IMR-90 (cell line): ENCODE results near the gene P2RY2. TPM values are rescaled to one million over a fixed set of nuclear protein-coding genes. Genes with fewer than 3 reads are reported as not detected.
A peak's percentile ranks its signal among the peaks of the same experiment; 100 is the strongest.

Experiments
- ATAC-seq: fragments of 200-7000 bp; cut with Tn5 transposase; 2 replicates; pipeline ENCODE4 v1.9.1; 2020; ENCODE audit warnings: low read depth, mild to moderate bottlenecking, moderate library complexity
- BruUV-seq: library from RNA; stranded (reverse); fragments of 400-500 nt; replicated peaks from 2 replicates; lab custom pipeline; 2021; lab: Mats Ljungman, UMichigan
- CTCF ChIA-PET: fragments of 300-600 bp; formaldehyde crosslinking; extraction: SDS; loops from one replicate; lab custom pipeline; 2021; ENCODE audit warnings: antibody characterized with exemption; lab: Yijun Ruan, JAX
- POLR2A ChIA-PET: fragments of 300-600 bp; sonication (Branson Sonifier 250); formaldehyde crosslinking; loops from one replicate; lab custom pipeline; 2022; ENCODE audit warnings: antibody characterized with exemption; ENCODE audit not compliant: unreplicated experiment; lab: Charles Lee
- DNase-seq: peaks from one replicate; pipeline ENCODE4 v3.0.0; 2013
- H2AFZ ChIP-seq: replicated peaks from 2 replicates; pipeline ENCODE3; 2013; ENCODE audit warnings: low read length, mild to moderate bottlenecking; ENCODE audit not compliant: poor library complexity
- H2AK5ac ChIP-seq: 2 replicates; pipeline ENCODE4 v1.6.1; 2013; ENCODE audit warnings: low read depth, low read length, inconsistent platforms
- H2AK9ac ChIP-seq: replicated peaks from 2 replicates; pipeline ENCODE3; 2013; ENCODE audit warnings: mild to moderate bottlenecking, low read depth, low read length, moderate library complexity; ENCODE audit not compliant: poor library complexity
- H2BK120ac ChIP-seq: 2 replicates; pipeline ENCODE4 v1.6.1; 2013; ENCODE audit warnings: low read depth, low read length, inconsistent platforms
- H2BK15ac ChIP-seq: 3 replicates; pipeline ENCODE4 v1.6.1; 2013; ENCODE audit warnings: low read depth, low read length, inconsistent platforms
- H2BK20ac ChIP-seq: 2 replicates; pipeline ENCODE4 v1.6.1; 2013; ENCODE audit warnings: low read depth, mild to moderate bottlenecking, inconsistent platforms, low read length, moderate library complexity
- H2BK5ac ChIP-seq: 2 replicates; pipeline ENCODE4 v1.6.1; 2013; ENCODE audit warnings: mild to moderate bottlenecking, low read depth, low read length, inconsistent platforms; ENCODE audit not compliant: poor library complexity, severe bottlenecking
- H3K14ac ChIP-seq: replicated peaks from 2 replicates; pipeline ENCODE4 v1.6.1; 2013; ENCODE audit warnings: low read depth, low read length, inconsistent platforms
- H3K18ac ChIP-seq: 2 replicates; pipeline ENCODE4 v1.6.1; 2013; ENCODE audit warnings: low read depth, low read length, control low read depth
- H3K23ac ChIP-seq: 2 replicates; pipeline ENCODE4 v1.6.1; 2013; ENCODE audit warnings: low read depth, low read length, inconsistent platforms
- H3K27ac ChIP-seq: 2 replicates; pipeline ENCODE4 v1.5.1; 2013; ENCODE audit warnings: mild to moderate bottlenecking, control low read depth, low read length; ENCODE audit not compliant: insufficient read depth
- H3K27me3 ChIP-seq: 2 replicates; pipeline ENCODE4 v1.6.1; 2013; ENCODE audit warnings: low read length; ENCODE audit not compliant: control insufficient read depth, insufficient read depth
- H3K36me3 ChIP-seq: 2 replicates; pipeline ENCODE4 v1.6.1; 2013; ENCODE audit warnings: low read length, mixed read lengths; ENCODE audit not compliant: control insufficient read depth, insufficient read depth
- H3K4ac ChIP-seq: 2 replicates; pipeline ENCODE4 v1.6.1; 2013; ENCODE audit warnings: low read depth, low read length, inconsistent platforms
- H3K4me1 ChIP-seq: 2 replicates; pipeline ENCODE4 v1.6.1; 2013; ENCODE audit warnings: low read length, mixed read lengths; ENCODE audit not compliant: control insufficient read depth, insufficient read depth
- H3K4me2 ChIP-seq: 2 replicates; pipeline ENCODE4 v1.6.1; 2013; ENCODE audit warnings: low read depth, mild to moderate bottlenecking, control low read depth, low read length, moderate library complexity
- H3K4me3 ChIP-seq: 2 replicates; pipeline ENCODE4 v1.5.1; 2013; ENCODE audit warnings: low read depth, mild to moderate bottlenecking, control low read depth, low read length, moderate library complexity; ENCODE audit not compliant: insufficient read depth
- H3K56ac ChIP-seq: 2 replicates; pipeline ENCODE4 v1.6.1; 2013; ENCODE audit warnings: low read length, inconsistent platforms; ENCODE audit not compliant: insufficient read depth; ENCODE audit errors: extremely low read depth
- H3K79me1 ChIP-seq, 2 experiments: 2 replicates each; pipeline ENCODE4 v1.6.1; 2013; ENCODE audit warnings: low read length in 2 of 2, inconsistent platforms in 1 of 2, low read depth in 1 of 2
- H3K9ac ChIP-seq: 2 replicates; pipeline ENCODE4 v1.6.1; 2013; ENCODE audit warnings: low read depth, low read length, control low read depth
- H3K9me1 ChIP-seq: 2 replicates; pipeline ENCODE4 v1.6.1; 2013; ENCODE audit warnings: low read length, inconsistent platforms; ENCODE audit not compliant: insufficient read depth
- H3K9me3 ChIP-seq: 2 replicates; pipeline ENCODE4 v1.6.1; 2013; ENCODE audit warnings: low read length; ENCODE audit not compliant: control insufficient read depth, insufficient read depth
- H4K20me1 ChIP-seq: 2 replicates; pipeline ENCODE4 v1.6.1; 2013; ENCODE audit warnings: low read length, inconsistent platforms; ENCODE audit not compliant: insufficient read depth
- H4K5ac ChIP-seq: 2 replicates; pipeline ENCODE4 v1.6.1; 2013; ENCODE audit warnings: mild to moderate bottlenecking, low read depth, low read length, control low read depth
- H4K8ac ChIP-seq, 2 experiments: 2 replicates each; pipeline ENCODE4 v1.6.1; 2013; ENCODE audit warnings: low read depth in 2 of 2, low read length in 2 of 2, control low read depth in 1 of 2, inconsistent platforms in 1 of 2
- H4K91ac ChIP-seq: 2 replicates; pipeline ENCODE4 v1.6.1; 2013; ENCODE audit warnings: low read depth, low read length, inconsistent platforms; ENCODE audit not compliant: insufficient read depth
- BHLHE40 ChIP-seq: fragments of 150-350 bp; IDR thresholded peaks from 2 replicates; pipeline ENCODE4 v1.6.1; 2016; ENCODE audit warnings: mild to moderate bottlenecking, low read depth, low read length
- CEBPB ChIP-seq: IDR thresholded peaks from 2 replicates; pipeline ENCODE4 v1.6.1; 2012; ENCODE audit warnings: low read depth, low read length, improper control_type of control experiment
- CHD1 ChIP-seq: IDR thresholded peaks from 2 replicates; pipeline ENCODE4 v1.6.1; 2012; ENCODE audit warnings: low read depth, low read length, improper control_type of control experiment
- CTCF ChIP-seq: conservative IDR thresholded peaks from 2 replicates; pipeline ENCODE4 v1.5.1; 2012; ENCODE audit warnings: mild to moderate bottlenecking, low read depth, low read length, improper control_type of control experiment
- FOS ChIP-seq: fragments of 150-350 bp; IDR thresholded peaks from 2 replicates; pipeline ENCODE4 v1.6.1; 2016; ENCODE audit warnings: low read depth, low read length
- MAFK ChIP-seq: IDR thresholded peaks from 2 replicates; pipeline ENCODE4 v1.6.1; 2012; ENCODE audit warnings: low read depth, low read length, improper control_type of control experiment
- MAZ ChIP-seq: IDR thresholded peaks from 2 replicates; pipeline ENCODE4 v1.6.1; 2012; ENCODE audit warnings: low read depth, mild to moderate bottlenecking, low read length, improper control_type of control experiment, moderate library complexity, borderline replicate concordance
- NFE2L2 ChIP-seq: fragments of 150-350 bp; IDR thresholded peaks from 2 replicates; pipeline ENCODE4 v1.6.1; 2016; ENCODE audit warnings: low read depth, mild to moderate bottlenecking, low read length
- POLR2A ChIP-seq: IDR thresholded peaks from 2 replicates; pipeline ENCODE4 v1.6.1; 2012; ENCODE audit warnings: mild to moderate bottlenecking, low read depth, low read length
- RAD21 ChIP-seq: IDR thresholded peaks from 2 replicates; pipeline ENCODE4 v1.6.1; 2012; ENCODE audit warnings: low read length, improper control_type of control experiment
- RCOR1 ChIP-seq: IDR thresholded peaks from 2 replicates; pipeline ENCODE4 v1.6.1; 2012; ENCODE audit warnings: mild to moderate bottlenecking, low read length, improper control_type of control experiment; ENCODE audit not compliant: insufficient replicate concordance
- RFX5 ChIP-seq: IDR thresholded peaks from 2 replicates; pipeline ENCODE4 v1.8.0; 2012; ENCODE audit warnings: low read depth, mild to moderate bottlenecking, low read length, moderate library complexity
- SMC3 ChIP-seq: fragments of 150-350 bp; IDR thresholded peaks from 2 replicates; pipeline ENCODE4 v1.6.1; 2016; ENCODE audit warnings: low read depth, mild to moderate bottlenecking, antibody characterized with exemption, low read length, moderate library complexity
- WGBS, 2 experiments: methylation state at CpG; one replicate each; pipeline versions ENCODE4 v1.1.5 to v1.1.7; 2013; ENCODE audit warnings: missing lambda C conversion rate in 2 of 2; ENCODE audit not compliant: insufficient read length in 1 of 2; ENCODE audit errors: extremely low coverage in 2 of 2; 5-methylcytosine and 5-hydroxymethylcytosine counted together
- dilution Hi-C: fragments of 300-500 bp; cut with HindIII; formaldehyde crosslinking; loops from one replicate; pipeline ENCODE4 v1.14.3; 2018; ENCODE audit warnings: low sequenced_read_pairs; ENCODE audit not compliant: unreplicated experiment
- in situ Hi-C: fragments of 300-500 bp; cut with MboI; formaldehyde crosslinking; loops from 3 replicates; pipeline ENCODE4 v1.14.3; 2019; ENCODE audit warnings: low sequenced_read_pairs, inconsistent platforms, mixed read lengths
- intact Hi-C: fragments of 100-400 bp; cut with micrococcal nuclease; formaldehyde crosslinking; loops from 2 replicates; pipeline ENCODE4 v1.10.0; 2022
- polyA plus RNA-seq, 3 experiments: library from polyadenylated mRNA; depleted of rRNA; stranded (reverse); fragments of >200 nt; gene quantifications; 2 replicates each; pipeline ENCODE4 v1.2.3, GENCODE V29; 2012; ENCODE audit warnings: low replicate concordance in 1 of 3
- total RNA-seq: library from RNA; depleted of rRNA; stranded (reverse); fragments of >200 nt; gene quantifications from 2 replicates; pipeline ENCODE4 v1.2.3, GENCODE V29; 2012

The P2RY2 gene
- total and polyA plus RNA-seq, 2 of the 4 experiments (the other 2 are of a cell fraction): not detected

- H3K36me3 ChIP-seq: no peaks in the 10 kb centered on the region
- H3K79me1 ChIP-seq: no peaks in the 10 kb centered on the region
- H2AK5ac ChIP-seq: no peak overlapping the region
- no peak overlapping the region for H2BK5ac ChIP-seq
- H3K4me1 ChIP-seq: peaks cover 5% of the 10 kb centered on the region
- H4K8ac ChIP-seq: no peak overlapping the region
- no peak overlapping the region for H3K27ac ChIP-seq
- no peak overlapping the region for H3K4me2 ChIP-seq
- H3K56ac ChIP-seq: no peak overlapping the region
- no peaks in the 10 kb centered on the region for H4K20me1 ChIP-seq
- no peak overlapping the region for H2AK9ac ChIP-seq
- H3K4me3 ChIP-seq: no peak overlapping the region
- H3K27me3 ChIP-seq: no peaks in the 10 kb centered on the region
- peaks cover 15% of the 10 kb centered on the region for H3K9me1 ChIP-seq
- in situ Hi-C loops: loop anchor here (5.0 kb wide), 2 partner anchors 343 to 453 kb away; no protein-coding TSS in a partner anchor
- no peak overlapping the region for H4K5ac ChIP-seq
- no peak overlapping the region for H3K18ac ChIP-seq
- no peak for DNase-seq
- ChIA-PET CTCF (interaction anchor here (1.0 kb wide), 3 partner anchors 10 to 113 kb away, joined by 3 read pairs; no protein-coding TSS in a partner anchor), POLR2A (interaction anchor here (0.7 kb wide), 1 partner anchor 33 kb away, joined by 4 read pairs; the partner anchor contains the start of gene FCHSD2)
- 0 out of 2 replicates have a peak overlapping the region, but pooled peaks have one; percentile 61 for H3K14ac ChIP-seq
- 0 out of 2 replicates have a peak overlapping the region, but pooled peaks have one; percentile 32 for H3K23ac ChIP-seq
- intact Hi-C loops: no loop called here
- H2BK120ac ChIP-seq: no peak overlapping the region
- no peak overlapping the region for H3K9ac ChIP-seq
- no TSS peak for BruUV-seq
- H2AFZ ChIP-seq: peak overlapping the region; percentile 16
- dilution Hi-C loops: no loop called here
- H3K9me3 ChIP-seq: no peaks in the 10 kb centered on the region
- H2BK20ac ChIP-seq: no peak overlapping the region; the same call in 1 of the 2 replicates
- 90% methylated on average over 2 of the region's 5 CpGs; no CpG with 5 or more reads in 1 of the 2 experiments for WGBS, 2 experiments
- no peak overlapping the region for H3K4ac ChIP-seq
- H2BK15ac ChIP-seq: 0 out of 3 replicates have a peak overlapping the region, but pooled peaks have one; percentile 66
- no peak overlapping the region for H4K91ac ChIP-seq
- no peak for ATAC-seq
- TF ChIP-seq BHLHE40: no peak
- no peak for TF ChIP-seq MAFK
- TF ChIP-seq POLR2A: no peak
- TF ChIP-seq RCOR1: no peak
- no peak for TF ChIP-seq NFE2L2
- TF ChIP-seq CTCF: no peak
- TF ChIP-seq RFX5: no peak
- TF ChIP-seq SMC3: no peak
- no peak for TF ChIP-seq CHD1
- TF ChIP-seq CEBPB: no peak
- no peak for TF ChIP-seq FOS
- TF ChIP-seq MAZ: no peak
- no peak for TF ChIP-seq RAD21
Measured at GRCh38 chr11:73175551-73176144, 42.4 kb upstream of the P2RY2 start.
